ENCODE data around the gene MALAT1.
"Not testable (repeated sequence)": the region's sequence is repeated elsewhere in the genome, so short reads cannot be mapped to it uniquely, and the experiment has no call there.

MALAT1 gene

GRCh38 chr11:65498977-65499712 lies at the start of gene MALAT1:
Gene MALAT1 (plus strand): TSS chr11:65499045.
- Histone ChIP-seq H3K9me3 (ENCODE audit: severe bottlenecking) (no peaks in the 10 kb centered on the region), H3K27me3 (ENCODE audit: insufficient read depth, poor library complexity, severe bottlenecking) (no peaks in the 10 kb centered on the region), H3K4me3 (ENCODE audit: severe bottlenecking) (peak within 1 kb of the TSS; percentile 70), H3K4me1 (ENCODE audit: insufficient read depth, poor library complexity, severe bottlenecking) (peaks cover 22% of the 10 kb centered on the region), H3K36me3 (ENCODE audit: low read depth) (peaks cover 53% of the 10 kb centered on the region), H3K27ac (ENCODE audit: poor library complexity, severe bottlenecking) (peak within 1 kb of the TSS; percentile 99)
- no peak for TF ChIP-seq CTCF (IDR thresholded peaks at IDR 0.05; ENCODE audit: poor library complexity, severe bottlenecking)
- DNase-seq (ENCODE audit: low spot score) (peak; percentile 86), ATAC-seq (ENCODE audit: low read depth) (no peak)

GRCh38 chr11:65451301-65451700 lies 47.5 kb upstream of the MALAT1 start:
- not testable (repeated sequence) for ATAC-seq (ENCODE audit: low read depth); DNase-seq (ENCODE audit: low spot score)

GRCh38 chr11:65452259-65452658 lies 46.6 kb upstream of the MALAT1 start:
- H3K36me3 ChIP-seq (ENCODE audit: low read depth); H3K4me3 ChIP-seq (ENCODE audit: severe bottlenecking); ATAC-seq (ENCODE audit: low read depth); H3K27me3 ChIP-seq (ENCODE audit: insufficient read depth, poor library complexity, severe bottlenecking); H3K9me3 ChIP-seq (ENCODE audit: severe bottlenecking); DNase-seq (ENCODE audit: low spot score): not testable (repeated sequence)
- H3K4me1 ChIP-seq (ENCODE audit: insufficient read depth, poor library complexity, severe bottlenecking): peaks cover 21% of the 10 kb centered on the region
- peak overlapping the region; percentile 58 for H3K27ac ChIP-seq (ENCODE audit: poor library complexity, severe bottlenecking)

More at GRCh38 chr11:65451301-65451700, 47.5 kb upstream of the MALAT1 start:
- not testable (repeated sequence) for H3K27me3 ChIP-seq (ENCODE audit: insufficient read depth, poor library complexity, severe bottlenecking); H3K4me3 ChIP-seq (ENCODE audit: severe bottlenecking); H3K9me3 ChIP-seq (ENCODE audit: severe bottlenecking); H3K27ac ChIP-seq (ENCODE audit: poor library complexity, severe bottlenecking); H3K36me3 ChIP-seq (ENCODE audit: low read depth)
- peaks cover 21% of the 10 kb centered on the region for H3K4me1 ChIP-seq (ENCODE audit: insufficient read depth, poor library complexity, severe bottlenecking)

DNA sequence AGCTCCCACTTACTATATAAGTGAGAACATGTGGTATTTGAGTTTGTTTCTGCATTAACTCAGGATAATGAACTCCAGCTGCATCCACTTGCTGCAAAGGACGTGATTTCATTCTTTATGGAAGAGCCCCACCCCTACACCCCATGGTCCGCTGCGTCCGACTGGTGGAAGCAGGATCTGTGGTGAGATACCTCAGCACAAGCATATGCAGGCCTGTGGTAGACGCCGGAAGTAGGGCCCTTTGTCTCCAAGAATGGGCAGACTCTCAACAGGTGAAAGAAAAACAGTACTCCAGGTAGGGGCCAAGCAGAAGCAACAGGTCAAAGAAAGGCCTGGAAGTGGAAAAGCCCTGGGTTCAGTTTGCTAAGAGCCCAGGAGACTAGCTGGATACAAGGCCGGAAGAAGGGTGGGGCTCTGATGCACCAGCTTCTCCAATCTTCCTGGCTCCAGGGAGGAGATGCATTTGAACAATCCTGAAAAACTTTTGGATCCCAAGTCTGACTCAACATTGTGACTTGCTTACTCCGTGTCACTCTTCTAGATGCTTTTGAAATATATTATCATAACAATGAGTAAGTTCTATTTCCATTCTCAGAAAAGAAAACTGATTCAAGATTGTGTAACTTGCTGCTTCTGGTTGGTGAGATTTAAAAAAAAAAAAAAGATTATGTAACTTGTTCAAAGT lies 45.9 kb upstream of the MALAT1 start:
- no peak overlapping the region for H3K4me3 ChIP-seq (ENCODE audit: severe bottlenecking)
- H3K27me3 ChIP-seq (ENCODE audit: insufficient read depth, poor library complexity, severe bottlenecking): no peaks in the 10 kb centered on the region
- no peaks in the 10 kb centered on the region for H3K9me3 ChIP-seq (ENCODE audit: severe bottlenecking)
- peak overlapping the region; percentile 58 for H3K27ac ChIP-seq (ENCODE audit: poor library complexity, severe bottlenecking)
- peak; percentile 73 for ATAC-seq (ENCODE audit: low read depth)
- H3K4me1 ChIP-seq (ENCODE audit: insufficient read depth, poor library complexity, severe bottlenecking): peaks cover 21% of the 10 kb centered on the region
- no peaks in the 10 kb centered on the region for H3K36me3 ChIP-seq (ENCODE audit: low read depth)
- peak; percentile 78 for DNase-seq (ENCODE audit: low spot score)
- TF ChIP-seq CTCF (IDR thresholded peaks at IDR 0.05; ENCODE audit: poor library complexity, severe bottlenecking): no peak

GRCh38 chr11:65454311-65454695 lies 44.5 kb upstream of the MALAT1 start:
- Histone ChIP-seq H3K4me1 (ENCODE audit: insufficient read depth, poor library complexity, severe bottlenecking) (peaks cover 21% of the 10 kb centered on the region), H3K9me3 (ENCODE audit: severe bottlenecking) (no peaks in the 10 kb centered on the region), H3K27ac (ENCODE audit: poor library complexity, severe bottlenecking) (peak overlapping the region; percentile 58), H3K36me3 (ENCODE audit: low read depth) (no peaks in the 10 kb centered on the region), H3K27me3 (ENCODE audit: insufficient read depth, poor library complexity, severe bottlenecking) (no peaks in the 10 kb centered on the region), H3K4me3 (ENCODE audit: severe bottlenecking) (peak overlapping the region; percentile 43)
- DNase-seq (ENCODE audit: low spot score) (no peak), ATAC-seq (ENCODE audit: low read depth) (no peak)
- TF ChIP-seq CTCF (IDR thresholded peaks at IDR 0.05; ENCODE audit: poor library complexity, severe bottlenecking): no peak
